ENCODE results near the gene WIPF2. TPM values are rescaled to one million over a fixed set of nuclear protein-coding genes. Genes with fewer than 3 reads are reported as not detected.

The WIPF2 gene
- total RNA-seq, 1 experiment from 2014 or later = 5.7 TPM

GRCh38 chr17:40247926-40248495 is 28.9 kb downstream of the WIPF2 start:
- no peaks in the 10 kb centered on the region for H3K9me3 ChIP-seq (replicated peaks)
- H3K4me3 ChIP-seq = no peak overlapping the region
- no peak for DNase-seq (ENCODE audit: low read depth in 1 of 2, low spot score in 2 of 2)
- no peaks in the 10 kb centered on the region; the same call in 1 of the 2 replicates for H3K4me1 ChIP-seq (replicated peaks)
- 0 out of 2 replicates have a peak, but pooled peaks cover 3% of the 10 kb centered on the region for H3K36me3 ChIP-seq
- no peak overlapping the region for H3K27ac ChIP-seq
- H3K27me3 ChIP-seq (replicated peaks) = no peaks in the 10 kb centered on the region

- Histone ChIP-seq H3K4me3 (no peak overlapping the region), H3K27ac (no peak overlapping the region), H3K4me1 (replicated peaks) (no peaks in the 10 kb centered on the region; the same call in 1 of the 2 replicates)
These were observed 29.4 kb downstream of the WIPF2 start for GRCh38 chr17:40248507-40248906.

DNA sequence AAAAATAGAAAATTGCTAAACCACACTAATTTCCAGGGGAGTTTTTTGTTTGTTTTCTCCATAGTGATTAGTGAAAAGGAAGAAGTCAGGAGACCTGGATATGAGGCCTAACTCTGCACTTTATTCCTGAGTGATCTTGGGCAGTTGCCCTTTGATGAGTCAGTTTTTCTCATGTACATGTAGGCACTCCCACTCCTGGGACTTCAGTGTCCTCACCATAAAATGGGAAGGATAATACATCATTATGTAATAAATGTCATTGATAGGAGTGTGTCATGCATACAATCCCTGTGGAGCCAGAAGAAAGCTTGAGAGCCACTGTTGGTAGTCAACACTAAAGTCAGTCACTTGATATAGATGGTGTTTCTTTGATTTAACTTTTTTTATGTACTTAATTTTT is 32.5 kb downstream of the WIPF2 start:
- no peaks in the 10 kb centered on the region for H3K9me3 ChIP-seq (replicated peaks)
- H3K4me3 ChIP-seq = no peak overlapping the region
- DNase-seq (ENCODE audit: low read depth in 1 of 2, low spot score in 2 of 2) = no peak
- H3K27ac ChIP-seq = no peak overlapping the region
- H3K36me3 ChIP-seq = peaks cover 2% of the 10 kb centered on the region
- no peaks in the 10 kb centered on the region for H3K27me3 ChIP-seq (replicated peaks)
- H3K4me1 ChIP-seq (replicated peaks) = no peaks in the 10 kb centered on the region; the same call in 1 of the 2 replicates

More at GRCh38 chr17:40248507-40248906, 29.4 kb downstream of the WIPF2 start:
- H3K9me3 ChIP-seq (replicated peaks) = no peaks in the 10 kb centered on the region
- DNase-seq (ENCODE audit: low read depth in 1 of 2, low spot score in 2 of 2) = no peak
- H3K27me3 ChIP-seq (replicated peaks) = no peaks in the 10 kb centered on the region
- 0 out of 2 replicates have a peak, but pooled peaks cover 3% of the 10 kb centered on the region for H3K36me3 ChIP-seq

DNA sequence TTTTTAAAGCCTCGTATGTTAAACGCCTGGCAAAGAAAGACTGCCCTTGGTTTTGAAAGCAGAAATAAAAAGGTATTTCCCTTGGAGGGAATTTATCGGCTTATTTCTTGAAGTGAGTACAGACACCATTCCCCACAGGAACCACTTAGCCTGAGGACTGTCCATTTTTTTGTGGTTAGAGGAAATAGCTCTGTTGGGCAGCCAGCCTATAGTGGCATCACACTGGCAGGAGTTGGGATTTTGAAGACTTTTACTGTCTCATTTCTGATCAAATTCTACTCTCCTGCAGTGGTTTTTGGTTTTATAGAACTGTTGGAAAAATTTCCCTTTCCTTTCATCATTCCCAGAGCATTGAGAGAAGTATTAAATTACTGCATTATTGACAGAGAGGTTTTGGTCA is 34.5 kb downstream of the WIPF2 start:
- Histone ChIP-seq H3K27me3 (replicated peaks) (no peaks in the 10 kb centered on the region), H3K9me3 (replicated peaks) (no peaks in the 10 kb centered on the region), H3K27ac (no peak overlapping the region), H3K36me3 (peaks cover 16% of the 10 kb centered on the region), H3K4me1 (replicated peaks) (no peaks in the 10 kb centered on the region; the same call in 1 of the 2 replicates), H3K4me3 (no peak overlapping the region)
- no peak for DNase-seq (ENCODE audit: low read depth in 1 of 2, low spot score in 2 of 2)

DNA sequence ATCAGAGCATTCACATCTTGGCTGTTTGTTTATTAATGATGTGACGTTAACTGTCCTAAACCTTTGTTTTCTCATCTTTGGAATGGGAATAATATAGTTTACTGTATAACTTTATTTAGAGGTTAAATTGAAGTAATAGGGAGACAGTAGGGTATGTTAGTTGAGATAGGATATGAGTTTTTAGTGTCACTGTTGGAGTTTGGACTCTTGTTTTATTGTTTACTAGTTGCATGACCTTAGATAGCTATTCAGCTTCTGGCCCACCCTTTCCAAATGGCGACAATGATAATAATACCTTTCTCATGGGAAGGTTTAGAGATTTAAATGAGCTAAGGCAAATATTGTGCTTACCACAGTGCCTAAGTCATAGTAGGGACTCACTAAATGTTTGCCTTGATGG is 40.4 kb downstream of the WIPF2 start:
- Histone ChIP-seq H3K27me3 (replicated peaks) (no peaks in the 10 kb centered on the region), H3K9me3 (replicated peaks) (no peaks in the 10 kb centered on the region), H3K4me1 (replicated peaks) (no peaks in the 10 kb centered on the region), H3K27ac (no peak overlapping the region), H3K36me3 (peaks cover 47% of the 10 kb centered on the region), H3K4me3 (no peak overlapping the region)
- no peak for DNase-seq (ENCODE audit: low read depth in 1 of 2, low spot score in 2 of 2)

- DNase-seq (ENCODE audit: low read depth in 1 of 2, low spot score in 2 of 2) = no peak
These were observed 41.4 kb downstream of the WIPF2 start for GRCh38 chr17:40260528-40260927.

GRCh38 chr17:40264458-40265185 is 45.5 kb downstream of the WIPF2 start:
- Histone ChIP-seq H3K36me3 (peaks cover 64% of the 10 kb centered on the region), H3K4me3 (no peak overlapping the region), H3K27me3 (replicated peaks) (no peaks in the 10 kb centered on the region)

More at GRCh38 chr17:40260528-40260927, 41.4 kb downstream of the WIPF2 start:
- Histone ChIP-seq H3K4me1 (replicated peaks) (no peaks in the 10 kb centered on the region), H3K9me3 (replicated peaks) (no peaks in the 10 kb centered on the region), H3K27ac (no peak overlapping the region), H3K27me3 (replicated peaks) (no peaks in the 10 kb centered on the region), H3K4me3 (no peak overlapping the region), H3K36me3 (peaks cover 56% of the 10 kb centered on the region)

GRCh38 chr17:40265337-40265736 is 46.2 kb downstream of the WIPF2 start:
- Histone ChIP-seq H3K27ac (no peak overlapping the region), H3K9me3 (replicated peaks) (no peaks in the 10 kb centered on the region), H3K4me1 (replicated peaks) (no peaks in the 10 kb centered on the region), H3K27me3 (replicated peaks) (no peaks in the 10 kb centered on the region), H3K36me3 (peaks cover 59% of the 10 kb centered on the region), H3K4me3 (no peak overlapping the region)
- no peak for DNase-seq (ENCODE audit: low read depth in 1 of 2, low spot score in 2 of 2)

More at GRCh38 chr17:40264458-40265185, 45.5 kb downstream of the WIPF2 start:
- DNase-seq (ENCODE audit: low read depth in 1 of 2, low spot score in 2 of 2) = no peak
- Histone ChIP-seq H3K27ac (no peak overlapping the region), H3K9me3 (replicated peaks) (no peaks in the 10 kb centered on the region), H3K4me1 (replicated peaks) (no peaks in the 10 kb centered on the region)

- H3K4me1 ChIP-seq (replicated peaks) = no peaks in the 10 kb centered on the region
- H3K36me3 ChIP-seq = peaks cover 55% of the 10 kb centered on the region
- H3K27me3 ChIP-seq (replicated peaks) = no peaks in the 10 kb centered on the region
- H3K27ac ChIP-seq = no peak overlapping the region
- no peak for DNase-seq (ENCODE audit: low read depth in 1 of 2, low spot score in 2 of 2)
- no peak overlapping the region for H3K4me3 ChIP-seq
- no peaks in the 10 kb centered on the region for H3K9me3 ChIP-seq (replicated peaks)
These were observed 47.8 kb downstream of the WIPF2 start for GRCh38 chr17:40266882-40267281.

- no peak for DNase-seq (ENCODE audit: low read depth in 1 of 2, low spot score in 2 of 2)
- H3K27ac ChIP-seq = no peak overlapping the region
- H3K4me1 ChIP-seq (replicated peaks) = no peaks in the 10 kb centered on the region
- H3K4me3 ChIP-seq = no peak overlapping the region
- H3K9me3 ChIP-seq (replicated peaks) = no peaks in the 10 kb centered on the region
- peaks cover 53% of the 10 kb centered on the region for H3K36me3 ChIP-seq
- H3K27me3 ChIP-seq (replicated peaks) = no peaks in the 10 kb centered on the region
These were observed 49.1 kb downstream of the WIPF2 start for GRCh38 chr17:40268141-40268712.

DNA sequence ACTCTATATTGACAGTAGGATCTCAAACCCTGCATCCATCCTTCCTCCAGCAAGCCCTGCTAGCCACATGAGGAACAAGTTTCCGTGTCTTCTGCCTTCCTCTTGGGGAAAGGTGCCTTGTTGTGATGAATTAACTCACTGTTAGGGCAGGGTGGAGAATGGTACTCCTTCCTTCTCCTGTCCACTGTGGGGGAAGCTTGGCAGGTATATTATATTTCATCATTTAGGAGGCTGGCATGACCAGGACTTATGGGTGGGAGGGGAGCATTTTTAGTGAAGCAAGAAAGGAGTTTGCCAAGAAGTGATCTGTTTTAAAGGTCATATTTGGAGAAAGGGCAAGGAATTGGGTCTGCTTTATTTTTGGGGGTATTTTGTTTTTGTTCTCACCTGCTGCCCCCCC is 59.3 kb downstream of the WIPF2 start:
- Histone ChIP-seq H3K27me3 (replicated peaks) (no peaks in the 10 kb centered on the region), H3K27ac (no peak overlapping the region), H3K36me3 (peaks cover 51% of the 10 kb centered on the region)

DNA sequence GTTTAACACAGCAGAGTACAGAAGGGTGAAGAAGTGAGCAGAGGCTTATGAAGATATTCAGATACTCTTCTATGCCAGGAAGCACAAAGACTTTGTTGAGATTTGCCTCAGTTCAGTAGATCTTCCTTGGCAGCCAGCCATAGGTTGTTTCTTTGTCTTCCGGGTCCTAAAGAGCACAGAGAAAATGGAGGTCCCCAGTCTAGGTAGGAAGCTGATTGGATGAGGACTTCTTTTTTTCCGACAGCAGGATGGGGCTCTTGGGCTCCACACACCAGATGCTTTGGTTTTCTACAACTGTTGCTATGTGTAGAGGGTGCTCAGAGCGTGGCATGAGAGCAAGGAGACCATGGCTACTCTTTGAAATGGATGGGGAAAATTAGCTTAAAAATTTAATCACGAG is 60.3 kb downstream of the WIPF2 start:
- Histone ChIP-seq H3K27ac (no peak overlapping the region), H3K27me3 (replicated peaks) (no peaks in the 10 kb centered on the region), H3K4me1 (replicated peaks) (peaks cover 28% of the 10 kb centered on the region), H3K9me3 (replicated peaks) (no peaks in the 10 kb centered on the region), H3K4me3 (no peak overlapping the region), H3K36me3 (peaks cover 44% of the 10 kb centered on the region)
- no peak for DNase-seq (ENCODE audit: low read depth in 1 of 2, low spot score in 2 of 2)

More for the DNA sequence above, 59.3 kb downstream of the WIPF2 start:
- H3K4me3 ChIP-seq = no peak overlapping the region
- H3K4me1 ChIP-seq (replicated peaks) = peaks cover 18% of the 10 kb centered on the region
- no peaks in the 10 kb centered on the region for H3K9me3 ChIP-seq (replicated peaks)
- DNase-seq (ENCODE audit: low read depth in 1 of 2, low spot score in 2 of 2) = no peak

- H3K4me3 ChIP-seq = no peak overlapping the region
- peaks cover 28% of the 10 kb centered on the region for H3K36me3 ChIP-seq
- peaks cover 37% of the 10 kb centered on the region for H3K4me1 ChIP-seq (replicated peaks)
- no peaks in the 10 kb centered on the region for H3K9me3 ChIP-seq (replicated peaks)
- peak overlapping the region; percentile 22 for H3K27ac ChIP-seq
- no peaks in the 10 kb centered on the region for H3K27me3 ChIP-seq (replicated peaks)
- peak in 1 of 2 experiments; percentile 45 for DNase-seq (ENCODE audit: low read depth in 1 of 2, low spot score in 2 of 2)
These were observed 62.6 kb downstream of the WIPF2 start for GRCh38 chr17:40281663-40282062.

DNA sequence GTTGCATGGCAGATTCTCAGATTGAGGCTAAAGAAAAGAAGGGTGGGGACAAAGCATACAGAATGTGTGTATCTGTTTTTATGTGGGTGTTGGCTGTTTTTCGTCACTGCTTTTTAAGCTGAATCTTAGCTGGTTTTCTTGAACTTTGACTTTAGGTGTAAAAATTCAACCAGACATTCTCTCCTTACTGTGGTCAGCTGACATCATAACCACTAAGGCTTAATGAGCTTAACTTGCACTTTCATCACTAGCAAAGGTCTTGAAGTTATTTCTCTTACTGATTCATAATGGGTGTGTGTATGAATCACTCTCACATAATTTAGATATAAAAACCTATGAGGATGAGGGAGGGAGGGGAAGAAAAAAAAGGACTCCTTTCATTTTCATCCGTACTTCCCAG is 64.6 kb downstream of the WIPF2 start:
- Histone ChIP-seq H3K27me3 (replicated peaks) (no peaks in the 10 kb centered on the region), H3K27ac (peak overlapping the region; percentile 83), H3K36me3 (peaks cover 12% of the 10 kb centered on the region), H3K4me1 (replicated peaks) (peaks cover 37% of the 10 kb centered on the region), H3K9me3 (replicated peaks) (no peaks in the 10 kb centered on the region), H3K4me3 (peak overlapping the region; percentile 16)
- peak in 1 of 2 experiments; percentile 72 for DNase-seq (ENCODE audit: low read depth in 1 of 2, low spot score in 2 of 2)
